A673 (cell line): Measurements from ENCODE around the gene SHOX. TPM values are rescaled to one million over a fixed set of nuclear protein-coding genes. Genes with fewer than 3 reads are reported as not detected.
A peak's percentile ranks its signal among the peaks of the same experiment; 100 is the strongest.

Experiments
- Bru-seq: library from RNA; stranded (reverse); fragments of 400-500 nt; gene quantifications from one replicate; lab custom pipeline; 2021; lab: Mats Ljungman, UMichigan
- BruChase-seq, 2 experiments: library from RNA; stranded (reverse); fragments of 400-500 nt; gene quantifications; one replicate each; lab custom pipeline; 2021; lab: Mats Ljungman, UMichigan
- BruUV-seq: library from RNA; stranded (reverse); fragments of 400-500 nt; replicated peaks from 2 replicates; lab custom pipeline; 2021; lab: Mats Ljungman, UMichigan
- CTCF ChIA-PET: fragments of 300-600 bp; sonication (Branson Sonifier 250); formaldehyde crosslinking; loops from one replicate; lab custom pipeline; 2022; ENCODE audit warnings: antibody characterized with exemption; lab: Charles Lee
- POLR2A ChIA-PET: fragments of 300-600 bp; sonication (Branson Sonifier 250); formaldehyde crosslinking; loops from one replicate; lab custom pipeline; 2022; ENCODE audit warnings: antibody characterized with exemption; ENCODE audit not compliant: low non-redundant PET; lab: Charles Lee
- DNase-seq: peaks from one replicate; pipeline ENCODE4 v3.0.0-alpha.2; 2015; ENCODE audit warnings: low spot score
- H3K27ac ChIP-seq: fragments of 200-600 bp; sonication (generic); 2 replicates; pipeline ENCODE4 v1.5.1; 2016; ENCODE audit warnings: mixed run types, low read depth, mild to moderate bottlenecking, mixed read lengths, antibody characterized with exemption, low read length; ENCODE audit not compliant: poor library complexity, severe bottlenecking
- H3K27me3 ChIP-seq: fragments of 200-600 bp; sonication (generic); replicated peaks from 2 replicates; pipeline ENCODE4 v1.6.1; 2017; ENCODE audit warnings: mixed run types, low read depth, mild to moderate bottlenecking, mixed read lengths, antibody characterized with exemption, low read length; ENCODE audit not compliant: insufficient read depth, poor library complexity
- H3K36me3 ChIP-seq: fragments of 200-600 bp; sonication (generic); 2 replicates; pipeline ENCODE4 v1.6.1; 2016; ENCODE audit warnings: mixed run types, mild to moderate bottlenecking, mixed read lengths, antibody characterized with exemption, low read length; ENCODE audit not compliant: insufficient read depth, poor library complexity, severe bottlenecking
- H3K4me1 ChIP-seq: fragments of 200-600 bp; sonication (generic); 2 replicates; pipeline ENCODE4 v1.6.1; 2017; ENCODE audit warnings: mixed run types, mild to moderate bottlenecking, mixed read lengths, antibody characterized with exemption, low read length; ENCODE audit not compliant: insufficient read depth, poor library complexity, severe bottlenecking
- H3K4me3 ChIP-seq: fragments of 200-600 bp; sonication (generic); 2 replicates; pipeline ENCODE4 v1.5.1; 2016; ENCODE audit warnings: low read depth, mixed run types, mild to moderate bottlenecking, mixed read lengths, low read length; ENCODE audit not compliant: poor library complexity, severe bottlenecking
- H3K9me3 ChIP-seq: fragments of 200-600 bp; sonication (generic); 2 replicates; pipeline ENCODE4 v1.6.1; 2016; ENCODE audit warnings: mixed run types, low read depth, mild to moderate bottlenecking, mixed read lengths, antibody characterized with exemption, low read length; ENCODE audit not compliant: poor library complexity, severe bottlenecking
- EZH2 ChIP-seq: fragments of 200-600 bp; sonication (generic); IDR thresholded peaks from 2 replicates; pipeline ENCODE4 v1.6.1; 2017; ENCODE audit warnings: borderline replicate concordance, low read depth, mild to moderate bottlenecking, mixed read lengths, antibody characterized with exemption, low read length; ENCODE audit not compliant: poor library complexity, severe bottlenecking
- intact Hi-C: fragments of 100-400 bp; cut with micrococcal nuclease; formaldehyde crosslinking; loops from one replicate; pipeline ENCODE4 v1.10.0; 2022; ENCODE audit not compliant: unreplicated experiment
- long read RNA-seq: library from polyadenylated mRNA; stranded (forward); transcript quantifications from one replicate; pipeline ENCODE4 v2.0.0, GENCODE V29; 2022
- total RNA-seq: library from RNA; stranded (reverse); gene quantifications from 2 replicates; pipeline ENCODE4 v1.2.3, GENCODE V29; 2021
- TF ChIP-seq, protein P1 (sequence below): fragments of 300-800, 200-600 bp; sonication (generic); conservative IDR thresholded peaks from 2 replicates; pipeline ENCODE4 v1.5.1; 2017; ENCODE audit warnings: low read depth, mild to moderate bottlenecking, antibody characterized with exemption, low read length, moderate library complexity, mixed read lengths

SHOX gene
- total RNA-seq (not detected in 2 replicates), Bru-seq, nascent RNA (not detected), BruChase-seq, experiment 1, labeled RNA remaining after a 2-hour chase (percentile 1 among the genes with signal in this experiment), BruChase-seq, experiment 2, labeled RNA remaining after a 6-hour chase (not detected)
- long read RNA-seq, result 0 reads

DNA sequence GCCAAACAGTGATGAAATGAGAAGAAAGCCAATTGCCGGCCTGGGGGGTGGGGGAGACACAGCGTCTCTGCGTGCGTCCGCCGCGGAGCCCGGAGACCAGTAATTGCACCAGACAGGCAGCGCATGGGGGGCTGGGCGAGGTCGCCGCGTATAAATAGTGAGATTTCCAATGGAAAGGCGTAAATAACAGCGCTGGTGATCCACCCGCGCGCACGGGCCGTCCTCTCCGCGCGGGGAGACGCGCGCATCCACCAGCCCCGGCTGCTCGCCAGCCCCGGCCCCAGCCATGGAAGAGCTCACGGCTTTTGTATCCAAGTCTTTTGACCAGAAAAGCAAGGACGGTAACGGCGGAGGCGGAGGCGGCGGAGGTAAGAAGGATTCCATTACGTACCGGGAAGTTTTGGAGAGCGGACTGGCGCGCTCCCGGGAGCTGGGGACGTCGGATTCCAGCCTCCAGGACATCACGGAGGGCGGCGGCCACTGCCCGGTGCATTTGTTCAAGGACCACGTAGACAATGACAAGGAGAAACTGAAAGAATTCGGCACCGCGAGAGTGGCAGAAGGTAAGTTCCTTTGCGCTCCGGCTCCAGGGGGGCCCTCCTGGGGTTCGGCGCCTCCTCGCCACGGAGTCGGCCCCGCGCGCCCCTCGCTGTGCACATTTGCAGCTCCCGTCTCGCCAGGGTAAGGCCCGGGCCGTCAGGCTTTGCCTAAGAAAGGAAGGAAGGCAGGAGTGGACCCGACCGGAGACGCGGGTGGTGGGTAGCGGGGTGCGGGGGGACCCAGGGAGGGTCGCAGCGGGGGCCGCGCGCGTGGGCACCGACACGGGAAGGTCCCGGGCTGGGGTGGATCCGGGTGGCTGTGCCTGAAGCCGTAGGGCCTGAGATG lies at the start of gene SHOX:
TSS of gene SHOX (plus strand) at position 180 of the 885 bp plus-strand sequence. CDS start at position 287, 107 bp downstream.
- no TSS peak for BruUV-seq
- POLR2A ChIA-PET, result no interaction called here
- Histone ChIP-seq H3K4me3 (no peak within 1 kb of the TSS), H3K27me3 (peaks cover 63% of the 10 kb centered on the region), H3K9me3 (no peaks in the 10 kb centered on the region), H3K27ac (no peak within 1 kb of the TSS), H3K36me3 (no peaks in the 10 kb centered on the region), H3K4me1 (no peaks in the 10 kb centered on the region)
- intact Hi-C loops, result no loop called here
- DNase-seq, result no peak
- CTCF ChIA-PET, result no interaction called here
- TF ChIP-seq, protein P1, sequence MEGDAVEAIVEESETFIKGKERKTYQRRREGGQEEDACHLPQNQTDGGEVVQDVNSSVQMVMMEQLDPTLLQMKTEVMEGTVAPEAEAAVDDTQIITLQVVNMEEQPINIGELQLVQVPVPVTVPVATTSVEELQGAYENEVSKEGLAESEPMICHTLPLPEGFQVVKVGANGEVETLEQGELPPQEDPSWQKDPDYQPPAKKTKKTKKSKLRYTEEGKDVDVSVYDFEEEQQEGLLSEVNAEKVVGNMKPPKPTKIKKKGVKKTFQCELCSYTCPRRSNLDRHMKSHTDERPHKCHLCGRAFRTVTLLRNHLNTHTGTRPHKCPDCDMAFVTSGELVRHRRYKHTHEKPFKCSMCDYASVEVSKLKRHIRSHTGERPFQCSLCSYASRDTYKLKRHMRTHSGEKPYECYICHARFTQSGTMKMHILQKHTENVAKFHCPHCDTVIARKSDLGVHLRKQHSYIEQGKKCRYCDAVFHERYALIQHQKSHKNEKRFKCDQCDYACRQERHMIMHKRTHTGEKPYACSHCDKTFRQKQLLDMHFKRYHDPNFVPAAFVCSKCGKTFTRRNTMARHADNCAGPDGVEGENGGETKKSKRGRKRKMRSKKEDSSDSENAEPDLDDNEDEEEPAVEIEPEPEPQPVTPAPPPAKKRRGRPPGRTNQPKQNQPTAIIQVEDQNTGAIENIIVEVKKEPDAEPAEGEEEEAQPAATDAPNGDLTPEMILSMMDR, result no peak
- TF ChIP-seq EZH2, result no peak

DNA sequence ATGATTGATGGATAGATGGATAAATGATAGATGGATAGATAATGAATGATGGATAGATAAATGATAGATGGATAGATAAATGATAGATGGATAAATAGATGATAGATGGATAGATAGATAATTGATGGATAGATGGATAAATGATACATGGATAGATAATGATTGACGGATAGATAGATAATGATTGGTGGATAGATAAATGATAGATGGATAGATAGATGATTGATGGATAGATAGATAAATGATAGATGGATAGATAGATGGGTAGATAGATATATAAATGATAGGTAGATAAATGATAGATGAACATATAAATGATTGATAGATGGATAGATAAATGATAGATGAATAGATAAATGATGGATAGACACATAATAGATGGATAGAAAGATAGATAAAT lies 49.5 kb upstream of the SHOX start:
- DNase-seq, result no peak
- Histone ChIP-seq H3K36me3 (no peaks in the 10 kb centered on the region), H3K4me3 (no peak overlapping the region), H3K27me3 (no peaks in the 10 kb centered on the region), H3K4me1 (no peaks in the 10 kb centered on the region), H3K9me3 (no peaks in the 10 kb centered on the region), H3K27ac (no peak overlapping the region)
- no TSS peak for BruUV-seq
- POLR2A ChIA-PET, result no interaction called here
- CTCF ChIA-PET, result no interaction called here
- no peak for TF ChIP-seq EZH2
- TF ChIP-seq, protein P1, result no peak
- intact Hi-C loops, result no loop called here

DNA sequence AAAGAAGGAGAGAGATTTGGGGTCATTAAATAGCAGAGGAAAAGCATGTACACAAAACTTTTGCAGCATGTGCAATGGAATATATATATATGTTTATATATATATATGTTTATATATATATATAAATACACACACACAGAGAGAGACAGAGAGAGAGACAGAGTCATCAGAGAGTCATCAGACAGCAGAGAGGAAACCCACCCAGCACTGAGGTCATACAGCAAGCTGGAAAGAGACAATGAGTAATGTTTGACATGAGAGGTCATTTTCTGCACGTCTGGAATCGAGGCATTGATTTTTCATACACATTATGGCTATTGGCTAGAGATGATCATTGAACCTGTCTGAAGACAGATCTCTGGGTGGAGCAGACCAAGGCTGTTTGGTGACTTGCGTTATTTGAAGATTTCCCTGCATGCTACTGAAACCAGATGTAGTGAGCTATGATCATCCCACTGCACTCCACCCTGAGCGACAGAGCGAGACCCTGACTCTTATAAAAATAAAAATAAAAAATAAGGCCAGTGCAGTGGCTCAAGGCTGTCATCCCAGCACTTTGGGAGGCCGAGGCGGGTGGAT lies 48.8 kb upstream of the SHOX start:
- POLR2A ChIA-PET, result no interaction called here
- no peaks in the 10 kb centered on the region for H3K9me3 ChIP-seq
- H3K4me3 ChIP-seq, result no peak overlapping the region
- TF ChIP-seq, protein P1, result no peak
- TF ChIP-seq EZH2, result no peak
- H3K27me3 ChIP-seq, result no peaks in the 10 kb centered on the region
- CTCF ChIA-PET, result no interaction called here
- no peak overlapping the region for H3K27ac ChIP-seq
- intact Hi-C loops, result no loop called here
- H3K4me1 ChIP-seq, result no peaks in the 10 kb centered on the region
- no peaks in the 10 kb centered on the region for H3K36me3 ChIP-seq
- BruUV-seq, result no TSS peak
- no peak for DNase-seq
